ENCODE results near the gene ASCC3.
"Not testable (repeated sequence)": the region's sequence is repeated elsewhere in the genome, so short reads cannot be mapped to it uniquely, and the experiment has no call there.

ASCC3 gene

DNA sequence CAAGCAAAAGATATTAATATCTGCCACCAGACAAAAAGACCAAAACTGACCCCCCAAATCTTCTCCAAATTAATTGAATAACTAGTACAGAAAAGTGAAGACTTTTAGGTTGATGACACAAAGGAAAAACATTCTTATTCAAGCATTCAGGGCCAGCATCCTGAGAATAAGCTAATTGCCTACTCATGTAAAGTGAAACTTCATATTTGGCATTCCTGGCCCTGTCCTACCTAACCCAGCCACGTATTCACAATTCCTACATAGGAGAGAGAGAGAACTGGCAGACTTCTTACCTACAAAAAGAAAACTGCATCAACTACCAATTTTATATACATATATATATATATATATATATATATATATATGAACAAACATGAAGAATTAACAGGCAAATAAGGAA lies 4.9 kb upstream of the ASCC3 start:
- DNase-seq, result no peak

DNA sequence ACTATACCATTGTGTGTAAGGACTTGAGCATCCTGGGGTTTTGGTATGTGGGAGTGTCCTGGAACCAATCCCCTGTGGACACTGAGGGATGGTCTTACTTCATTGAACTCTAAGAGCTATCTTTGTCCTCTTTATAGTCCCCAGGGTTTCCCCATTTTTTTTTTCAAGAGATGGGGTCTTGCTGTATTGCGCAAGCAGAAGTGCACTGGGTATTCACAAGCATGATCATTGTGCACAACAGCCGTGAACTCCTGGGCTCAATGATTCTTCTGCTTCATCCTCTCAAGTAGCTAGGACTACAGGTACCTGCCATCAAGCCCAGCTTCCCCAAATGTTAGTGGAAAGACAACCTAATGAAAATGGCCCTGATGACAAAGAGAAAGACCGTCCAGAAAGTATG lies 2.2 kb upstream of the ASCC3 start:
- no peak for DNase-seq

DNA sequence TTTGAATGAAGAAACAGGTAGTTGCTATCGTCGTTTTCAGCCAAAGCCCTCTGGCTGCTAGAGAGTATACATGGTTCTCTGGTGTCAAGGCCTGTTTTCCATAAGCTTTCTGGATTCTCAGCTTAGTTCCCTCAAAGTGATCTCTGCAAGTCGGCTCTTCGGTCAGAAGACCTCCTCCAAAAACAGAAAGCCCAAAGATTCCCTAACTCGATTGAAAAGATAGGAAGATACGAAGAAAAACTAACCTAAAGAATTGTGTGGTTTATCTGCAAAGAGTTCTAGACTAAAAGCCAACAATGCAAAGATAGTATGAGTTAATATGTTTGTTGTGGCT lies 545 bp upstream of the ASCC3 start:
- DNase-seq, result no peak

DNA sequence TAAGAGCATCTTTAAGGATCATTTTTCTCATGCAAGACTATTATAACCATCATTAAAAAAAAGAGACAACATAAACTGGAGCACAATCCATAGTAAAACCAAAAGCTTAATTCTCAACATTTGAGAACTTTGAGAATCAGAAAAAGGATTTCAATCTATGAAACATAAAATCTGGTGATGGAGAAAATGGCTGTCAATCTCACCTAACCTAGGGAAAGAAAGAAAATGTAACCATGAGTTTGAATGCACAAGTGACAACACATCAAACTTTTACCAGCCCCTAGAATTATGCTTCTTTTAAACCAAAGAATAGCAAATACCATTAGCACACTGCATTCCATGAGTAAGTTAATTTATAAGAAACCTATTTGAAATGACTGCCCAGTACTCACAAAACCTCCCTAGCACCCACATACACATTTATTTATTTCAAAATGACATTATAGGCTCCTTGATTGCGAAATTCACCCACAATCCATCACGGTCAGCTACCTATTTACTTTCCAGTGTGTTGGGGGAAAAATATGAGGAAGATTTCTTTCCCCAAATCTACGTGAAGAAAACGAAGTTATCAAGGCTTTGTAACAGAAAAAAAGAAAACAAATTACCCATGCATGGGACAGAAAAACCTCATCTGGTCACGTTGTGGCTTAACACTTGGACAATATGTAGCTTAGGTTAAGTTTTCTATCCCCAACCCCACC lies 828 bp downstream of the ASCC3 start:
- no peak for DNase-seq

DNA sequence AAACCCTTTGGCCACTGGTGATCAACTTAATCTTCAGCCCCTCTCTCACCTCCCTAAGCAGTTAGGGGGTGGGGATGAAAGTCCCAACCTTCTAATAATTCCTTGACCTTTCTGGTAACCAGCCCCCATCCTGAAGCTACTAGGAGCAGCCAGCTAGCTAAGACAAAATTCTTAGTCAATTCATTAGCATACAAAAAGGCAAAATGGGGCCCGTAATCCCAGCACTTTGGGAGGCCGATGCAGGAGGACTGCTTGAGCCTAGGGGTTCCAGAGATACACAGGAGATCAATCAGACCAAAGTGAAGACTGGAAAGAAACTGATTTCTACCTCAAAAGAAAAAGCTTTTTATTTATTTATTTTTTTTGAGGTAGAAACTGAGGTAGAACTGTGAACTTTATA lies 1.8 kb downstream of the ASCC3 start:
- DNase-seq, result no peak

DNA sequence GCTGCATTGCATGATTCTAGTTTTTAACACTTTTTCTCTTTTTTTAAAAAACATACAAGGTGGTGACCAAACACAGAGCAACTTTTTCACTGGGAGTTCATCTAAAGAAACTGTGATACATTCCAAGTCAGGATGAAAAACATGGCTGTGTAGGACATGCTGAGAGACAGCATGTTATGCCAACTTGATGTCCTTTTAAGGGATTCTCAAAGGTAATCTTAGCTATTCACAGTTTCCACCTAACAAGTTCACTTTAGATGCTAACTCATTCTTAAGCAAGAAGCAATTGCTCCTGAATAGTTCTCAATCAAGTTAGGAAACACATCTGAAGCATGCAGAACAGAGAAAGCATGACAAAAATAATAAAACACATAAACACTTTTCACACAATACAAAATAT lies 3.3 kb downstream of the ASCC3 start:
- DNase-seq, result no peak

DNA sequence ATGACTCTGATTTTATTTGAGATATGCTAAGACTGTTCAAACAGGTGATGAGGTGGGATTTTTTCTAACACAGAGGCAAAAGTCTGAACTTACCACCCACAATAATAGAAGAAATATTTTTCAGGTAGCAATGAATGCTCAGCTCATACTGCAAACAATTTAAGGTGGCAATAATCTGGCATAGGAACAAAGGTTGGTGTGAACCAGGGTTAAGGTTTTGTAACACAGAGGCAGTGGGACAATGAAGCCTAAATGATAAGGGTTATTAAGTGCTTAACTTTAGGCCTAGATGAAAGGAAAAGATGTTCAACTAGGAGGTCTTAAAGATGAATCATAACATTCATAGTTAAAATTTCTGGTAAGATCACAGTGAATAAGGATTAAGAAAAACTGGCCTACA lies 4.9 kb downstream of the ASCC3 start:
- no peak for DNase-seq

DNA sequence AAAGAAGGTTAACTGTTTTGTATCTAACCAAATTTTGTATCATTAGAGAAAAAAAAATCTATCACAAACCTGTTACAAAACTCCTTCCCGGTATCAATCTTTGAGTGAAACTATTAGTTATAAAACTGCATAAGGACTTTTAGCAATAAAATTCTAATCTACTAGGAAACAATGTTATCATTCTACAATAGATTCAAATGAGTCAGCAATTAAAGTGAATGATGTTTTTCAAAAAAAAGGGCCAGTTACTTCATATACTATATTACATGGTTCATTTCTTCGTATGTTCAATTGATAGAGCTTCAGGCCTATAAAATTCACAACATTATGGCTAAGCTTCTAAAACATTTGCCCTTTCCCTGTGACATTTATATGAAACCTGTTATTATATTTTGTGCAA lies 15.6 kb downstream of the ASCC3 start:
- DNase-seq, result no peak

DNA sequence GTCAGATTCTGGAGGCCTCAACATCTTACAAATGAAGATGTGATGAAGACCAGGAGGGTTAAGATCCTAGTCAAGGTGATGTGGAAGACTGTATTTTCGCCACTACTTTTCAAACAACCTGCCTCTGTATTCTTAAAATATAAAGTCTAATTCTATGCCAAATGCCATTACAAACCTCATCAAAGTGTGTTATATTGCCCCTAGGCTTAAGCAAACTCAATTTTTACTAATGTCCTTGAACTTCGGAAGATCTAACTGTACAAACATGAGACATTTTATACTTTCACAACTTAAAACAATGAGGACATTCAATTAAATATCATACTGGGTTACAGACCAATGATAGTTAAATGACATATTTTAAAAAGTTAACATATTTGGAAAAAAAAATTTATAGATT lies 19.1 kb downstream of the ASCC3 start:
- no peak for DNase-seq

DNA sequence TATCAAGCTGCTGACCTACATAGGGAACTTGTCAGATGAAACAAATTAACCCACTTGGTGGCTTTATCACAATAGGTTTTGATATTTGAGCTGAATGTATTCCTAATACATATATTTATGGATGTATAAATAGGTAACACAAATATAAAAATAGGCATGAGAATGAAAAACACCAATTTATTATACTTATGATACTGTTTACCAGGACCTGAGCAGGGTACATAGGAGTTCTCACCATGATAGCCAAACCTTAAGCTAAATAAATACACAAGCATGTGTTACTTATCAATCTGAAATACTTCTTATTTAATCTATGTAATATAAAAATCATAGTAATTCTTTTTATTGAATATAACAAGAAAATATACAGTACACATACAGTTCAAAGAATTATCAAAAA lies 25.0 kb downstream of the ASCC3 start:
- DNase-seq, result no peak

DNA sequence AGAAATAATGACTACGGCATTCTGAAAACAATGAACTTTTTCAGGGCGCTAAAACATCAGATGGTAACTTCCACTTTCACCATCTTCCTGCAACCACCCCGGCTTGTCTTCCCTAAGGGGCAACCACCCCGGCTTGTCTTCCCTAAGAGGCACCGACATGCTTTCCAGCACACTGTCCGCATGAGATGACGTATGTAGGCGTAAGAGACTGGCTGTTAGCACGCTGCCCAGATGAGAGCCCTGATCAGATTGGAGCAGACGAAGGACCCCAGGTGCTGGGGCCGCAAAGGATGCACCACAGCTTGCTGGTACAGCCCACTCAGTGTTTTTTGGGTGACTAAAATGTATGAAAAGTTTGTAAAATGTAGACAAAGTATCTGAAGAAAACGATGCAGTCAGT lies 29.3 kb downstream of the ASCC3 start:
- DNase-seq, result no peak

DNA sequence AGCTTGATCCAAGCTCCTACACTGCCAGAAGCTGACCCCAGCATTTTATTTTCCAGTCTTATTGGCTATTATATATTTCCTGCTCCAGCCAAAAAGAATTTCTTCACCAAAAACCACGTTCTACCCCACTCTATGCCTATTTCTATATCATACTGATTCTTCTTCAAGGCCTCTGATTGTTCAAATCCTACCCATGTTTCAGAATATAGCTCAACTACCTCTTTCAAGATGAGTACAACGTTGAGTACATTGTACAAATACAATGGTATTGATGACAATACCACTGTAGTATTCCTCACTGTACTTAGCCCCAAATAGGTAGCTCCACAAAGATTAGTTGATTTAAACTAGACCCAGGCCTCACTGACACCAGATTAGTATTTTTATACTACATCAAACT lies 31.0 kb downstream of the ASCC3 start:
- DNase-seq, result no peak

DNA sequence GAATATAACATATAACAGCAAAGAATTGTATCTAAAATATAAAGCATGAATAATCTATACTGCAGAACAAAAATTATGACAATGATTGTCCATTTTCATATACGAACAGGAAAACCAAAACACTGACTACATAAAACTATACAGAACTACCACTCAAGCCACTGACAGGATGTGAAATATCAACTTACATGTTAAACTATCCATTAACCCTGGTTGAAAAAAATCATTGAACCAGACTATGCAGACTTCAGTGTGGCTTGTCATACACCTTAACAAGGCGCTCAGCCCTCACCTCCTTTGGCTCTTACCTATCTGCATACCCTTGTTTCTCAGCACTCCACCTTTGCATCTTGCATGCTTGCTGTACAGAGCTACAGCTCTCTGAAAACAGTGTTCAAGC lies 34.9 kb downstream of the ASCC3 start:
- DNase-seq, result no peak

DNA sequence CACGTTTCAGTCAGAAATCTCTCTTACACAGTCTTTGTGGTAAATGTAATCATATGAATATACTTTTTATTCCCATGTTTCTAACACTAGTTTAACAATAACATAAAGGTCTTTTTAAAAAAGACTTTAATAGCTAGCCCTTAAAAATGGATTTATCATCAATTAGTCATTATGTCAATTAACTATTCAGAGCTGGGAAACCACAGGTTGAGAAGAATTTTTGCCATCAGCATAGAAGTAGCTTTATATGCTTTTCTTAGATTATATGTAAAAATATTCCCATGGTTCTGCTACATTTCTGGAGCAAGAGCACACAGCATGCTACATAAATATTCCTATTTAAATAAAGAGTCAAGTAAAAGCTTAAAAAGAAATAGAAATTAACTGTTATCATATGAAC lies 35.5 kb downstream of the ASCC3 start:
- no peak for DNase-seq

DNA sequence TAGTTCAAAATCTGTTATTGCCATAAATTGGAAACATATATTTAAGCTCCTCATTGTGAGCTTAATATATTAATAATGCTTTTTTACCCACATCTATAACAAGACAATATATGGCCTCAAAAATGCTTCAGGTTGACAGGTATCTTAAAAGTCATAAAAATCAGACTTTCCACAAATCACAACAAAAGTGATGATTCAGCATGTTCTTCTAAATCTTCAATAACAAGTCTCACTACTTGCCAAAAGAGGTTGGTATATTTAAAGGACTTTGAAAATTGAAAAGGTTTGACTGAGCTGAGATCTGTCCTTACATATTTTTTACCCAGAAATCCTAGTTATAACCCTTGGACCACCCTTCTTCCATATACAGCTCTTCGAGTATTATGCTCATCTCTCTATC lies 41.7 kb downstream of the ASCC3 start:
- no peak for DNase-seq

DNA sequence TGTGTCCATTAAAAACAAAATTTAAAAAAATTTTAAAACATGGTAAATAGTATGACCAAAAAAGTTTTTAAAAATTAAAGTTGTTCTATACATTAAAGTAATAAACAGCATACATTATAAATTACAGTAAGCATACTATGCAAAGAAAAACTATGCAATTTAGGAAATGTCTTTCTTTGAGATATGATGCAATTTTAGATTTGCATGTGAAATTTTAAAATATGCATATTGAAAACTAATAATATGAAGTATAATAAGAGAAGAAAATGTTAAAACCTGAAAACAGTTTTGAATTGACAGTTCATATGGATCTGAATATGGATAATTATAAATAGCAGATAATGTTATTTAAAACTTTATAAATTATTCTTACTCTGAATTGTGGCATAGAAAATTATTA lies 43.1 kb downstream of the ASCC3 start:
- no peak for DNase-seq

DNA sequence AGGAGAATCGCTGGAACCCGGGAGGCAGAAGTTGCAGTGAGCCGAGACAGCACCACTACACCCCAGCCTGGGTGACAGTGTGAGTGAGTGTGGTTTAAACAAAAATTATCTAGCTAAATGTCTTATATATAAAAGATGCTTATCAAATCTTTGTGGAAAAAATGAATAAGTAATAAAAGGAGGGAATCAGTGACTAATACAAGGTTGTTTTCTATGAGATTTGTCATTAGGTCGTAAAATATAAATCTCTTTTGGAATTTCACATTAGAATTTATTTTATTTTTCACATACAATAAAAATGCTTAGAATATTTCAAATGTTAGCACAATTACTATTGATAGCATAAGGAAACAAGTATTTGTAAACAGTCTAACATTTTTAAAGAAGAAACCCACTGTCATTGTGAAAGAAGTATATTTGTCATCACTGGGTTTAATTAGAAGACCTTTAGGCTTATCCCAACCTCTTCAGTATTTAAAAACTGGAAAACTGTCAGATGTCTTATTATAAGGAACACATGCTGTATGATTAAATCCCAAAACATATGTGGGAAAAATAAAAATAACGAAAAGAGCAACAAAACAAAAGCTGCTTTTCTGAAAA lies 47.1 kb downstream of the ASCC3 start:
- no peak for DNase-seq

DNA sequence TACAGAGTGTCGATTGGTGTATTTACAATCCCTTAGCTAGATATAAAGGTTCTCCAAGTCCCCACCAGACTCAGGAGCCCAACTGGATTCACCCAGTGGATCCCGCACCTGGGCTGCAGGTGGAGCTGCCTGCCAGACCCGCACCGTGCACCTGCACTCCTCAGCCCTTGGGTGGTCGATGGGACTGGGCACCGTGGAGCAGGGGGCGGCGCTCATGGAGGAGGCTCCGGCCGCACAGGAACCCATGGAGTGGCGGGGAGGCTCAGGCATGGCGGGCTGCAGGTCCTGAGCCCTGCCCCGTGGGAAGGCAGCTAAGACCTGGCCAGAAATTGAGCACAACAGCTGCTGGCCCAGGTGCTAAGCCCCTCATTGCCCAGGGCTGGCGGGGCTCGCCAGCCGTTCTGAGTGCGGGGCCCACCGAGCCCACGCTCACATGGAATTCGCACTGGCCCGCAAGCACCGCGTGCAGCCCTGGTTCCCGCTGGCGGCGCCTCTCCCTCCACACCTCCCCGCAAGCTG lies 52.0 kb downstream of the ASCC3 start:
- not testable (repeated sequence) for DNase-seq

DNA sequence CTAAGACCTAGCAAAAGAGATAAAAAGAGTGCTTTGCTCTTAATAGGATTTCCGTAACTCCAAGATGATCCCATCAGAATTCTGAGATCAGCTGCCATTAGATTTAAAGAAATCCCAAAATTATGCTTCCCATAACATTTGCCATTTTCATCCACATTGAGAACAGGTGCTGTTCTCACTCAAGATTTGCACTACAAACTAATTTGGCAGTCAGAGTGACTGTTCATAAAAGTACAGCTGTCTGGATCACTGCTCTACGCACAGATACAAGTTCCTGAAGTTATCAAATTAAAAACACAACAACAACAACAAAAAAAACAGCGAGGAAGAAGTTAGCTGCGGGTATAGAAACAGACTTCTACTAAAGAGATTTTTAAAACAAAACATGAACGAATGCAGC lies 58.1 kb downstream of the ASCC3 start:
- no peak for DNase-seq

DNA sequence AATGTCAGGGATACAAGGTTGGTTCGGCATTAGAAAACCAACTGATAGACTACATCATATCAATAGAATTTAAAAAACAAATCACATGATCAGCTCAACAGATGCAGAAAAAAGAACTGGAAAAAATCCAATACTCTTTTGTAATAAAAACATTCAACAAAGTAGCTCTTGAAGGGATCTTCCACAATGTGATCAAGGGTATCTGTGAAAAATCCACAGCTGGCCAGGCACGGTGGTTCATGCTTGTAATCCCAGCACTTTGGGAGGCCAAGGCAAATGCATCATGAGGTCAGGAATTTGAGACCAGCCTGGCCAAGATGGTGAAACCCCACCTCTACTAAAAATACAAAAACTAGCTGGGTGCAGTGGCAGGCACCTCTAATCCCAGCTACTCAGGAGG lies 63.1 kb downstream of the ASCC3 start:
- no peak for DNase-seq

DNA sequence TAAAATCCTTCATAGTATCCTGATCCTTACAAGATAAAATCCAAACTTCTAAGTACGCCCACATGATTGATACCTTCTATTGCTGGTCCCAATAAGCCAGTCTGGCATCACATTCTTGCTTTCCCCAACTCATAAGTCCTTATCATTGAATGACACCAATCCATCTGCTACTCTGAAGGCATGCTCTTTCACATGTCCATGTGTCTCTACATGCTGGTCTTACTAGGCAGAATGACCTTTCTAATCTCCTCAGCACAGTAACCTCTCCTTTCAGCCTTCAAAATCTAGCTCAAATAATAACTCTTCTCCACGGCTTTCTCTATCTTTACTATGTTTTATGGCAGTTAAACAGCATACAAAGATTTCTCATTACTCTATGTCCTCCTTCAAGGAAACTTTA lies 71.1 kb downstream of the ASCC3 start:
- no peak for DNase-seq

DNA sequence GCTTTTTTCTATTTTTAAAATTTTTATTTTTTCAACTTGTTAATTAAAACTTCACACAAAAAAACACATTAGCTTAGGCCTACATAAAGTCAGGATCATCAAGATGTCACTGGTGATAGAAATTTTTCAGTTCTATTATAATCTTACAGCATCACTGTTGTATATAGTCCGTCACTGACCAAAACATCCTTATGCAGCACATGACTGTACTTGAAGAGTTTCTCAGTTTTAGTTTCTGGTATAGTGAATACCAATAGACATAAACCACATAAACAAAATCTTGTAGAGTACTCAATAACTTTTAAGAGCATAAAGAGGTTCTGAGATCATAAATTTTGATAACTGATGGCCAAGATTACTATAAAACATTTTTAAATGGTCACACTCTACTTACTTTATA lies 71.8 kb downstream of the ASCC3 start:
- DNase-seq, result no peak

DNA sequence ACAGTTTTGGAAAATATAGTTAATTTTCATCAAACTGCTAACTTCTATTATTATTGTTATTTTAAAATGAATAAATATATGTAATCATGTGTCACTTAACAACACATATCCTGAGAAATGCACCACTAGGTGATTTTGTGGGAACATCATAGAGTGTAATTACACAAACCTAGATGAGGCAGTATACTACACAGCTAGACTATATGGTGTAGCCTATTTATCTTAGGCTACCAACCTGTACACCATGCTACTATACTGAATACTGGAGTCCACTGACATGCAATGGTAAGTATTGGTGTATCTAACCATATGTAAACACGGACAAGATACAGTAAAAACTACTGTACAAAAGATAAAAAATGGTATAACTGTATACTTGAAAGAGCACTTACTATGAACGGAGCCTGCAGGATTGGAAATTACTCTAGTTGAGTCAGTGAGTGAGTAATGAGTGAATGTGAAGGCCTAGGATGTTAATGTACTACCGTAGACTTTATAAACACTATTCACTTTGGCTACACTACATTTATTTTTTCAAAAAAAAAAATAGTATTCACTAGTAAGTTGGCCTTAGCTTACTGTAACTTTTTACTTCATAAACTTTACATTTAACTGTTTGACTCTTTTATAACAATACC lies 72.4 kb downstream of the ASCC3 start:
- no peak for DNase-seq

DNA sequence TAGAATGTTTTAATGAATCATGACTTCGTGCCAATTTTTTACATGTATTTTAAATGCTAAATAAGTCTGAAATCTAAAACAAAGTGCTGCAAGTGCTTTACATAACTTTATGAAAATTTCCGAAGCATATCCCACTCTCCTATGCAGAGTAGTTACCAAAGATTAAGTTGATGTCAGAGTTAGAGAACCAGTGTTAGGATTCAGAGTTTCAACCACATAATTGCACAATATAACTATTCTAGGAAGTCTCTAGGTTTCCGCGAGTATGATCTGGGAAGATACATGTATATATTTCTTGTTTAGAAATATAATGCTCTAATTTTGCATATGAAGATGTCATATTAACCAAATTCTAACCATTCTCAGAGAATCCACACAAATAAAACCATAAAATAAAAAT lies 74.8 kb downstream of the ASCC3 start:
- no peak for DNase-seq

Data from NCI-H524 treated with DMSO at 0.1 percent for 48 hours (cell line).